HG03103 (cell line): ENCODE results near the gene LAMC3.

Source experiments
- ATAC-seq: cut with Tn5 transposase; IDR thresholded peaks from one replicate; pipeline ENCODE4 v1.9.1; 2021; ENCODE audit warnings: low read depth; ENCODE audit not compliant: unreplicated experiment

The LAMC3 gene

DNA sequence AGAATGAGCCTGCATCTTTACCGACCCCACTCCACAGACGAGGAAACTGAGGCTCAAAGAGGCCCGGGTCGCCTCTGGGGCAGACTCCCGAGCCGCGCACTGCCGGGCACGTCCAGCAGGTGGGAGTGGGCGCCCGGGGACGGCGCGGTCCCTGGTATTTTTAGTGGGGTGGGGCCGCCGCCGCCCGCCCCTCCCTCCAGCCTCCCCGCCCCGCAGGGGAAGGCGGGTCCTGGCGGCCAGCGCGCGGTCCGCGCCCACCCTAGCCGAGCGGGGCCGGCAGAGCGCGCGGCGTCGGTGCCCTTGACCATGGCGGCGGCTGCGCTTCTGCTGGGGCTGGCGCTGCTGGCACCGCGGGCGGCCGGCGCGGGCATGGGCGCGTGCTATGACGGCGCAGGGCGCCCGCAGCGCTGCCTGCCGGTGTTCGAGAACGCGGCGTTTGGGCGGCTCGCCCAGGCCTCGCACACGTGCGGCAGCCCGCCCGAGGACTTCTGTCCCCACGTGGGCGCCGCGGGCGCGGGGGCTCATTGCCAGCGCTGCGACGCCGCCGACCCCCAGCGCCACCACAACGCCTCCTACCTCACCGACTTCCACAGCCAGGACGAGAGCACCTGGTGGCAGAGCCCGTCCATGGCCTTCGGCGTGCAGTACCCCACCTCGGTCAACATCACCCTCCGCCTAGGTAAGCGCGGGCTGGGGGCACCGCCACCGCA, at the start of gene LAMC3:
LAMC3 (plus strand) TSS at position 266 of the 710 bp plus-strand sequence; CDS start at position 307, 41 bp downstream.
- ATAC-seq, result no peak

DNA sequence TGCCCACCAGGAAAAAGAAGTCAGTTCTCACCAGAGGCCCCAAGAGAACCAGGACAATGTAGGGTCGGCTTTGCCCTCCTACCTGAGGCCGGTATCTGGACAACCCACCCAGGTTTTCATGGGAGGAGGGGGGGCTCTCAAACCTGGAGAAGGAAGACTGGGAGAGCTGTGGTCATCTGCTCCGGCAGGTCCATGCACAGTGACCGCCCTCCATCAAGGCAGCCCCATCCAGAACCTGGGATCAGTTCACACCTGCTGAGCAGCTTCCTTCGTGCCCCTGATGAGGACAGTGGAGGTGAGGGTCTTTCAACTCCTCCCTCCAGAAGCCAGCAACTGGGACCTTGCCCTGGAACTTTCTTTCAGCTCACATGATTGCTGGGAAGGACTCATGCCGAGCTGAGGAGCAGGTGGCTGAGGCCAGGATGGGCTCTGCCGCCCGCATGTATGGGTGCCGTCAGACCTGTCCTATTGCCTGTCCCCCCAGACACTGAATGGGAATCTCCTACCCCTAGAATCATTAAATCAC, 49.1 kb upstream of the LAMC3 start:
- no peak for ATAC-seq

DNA sequence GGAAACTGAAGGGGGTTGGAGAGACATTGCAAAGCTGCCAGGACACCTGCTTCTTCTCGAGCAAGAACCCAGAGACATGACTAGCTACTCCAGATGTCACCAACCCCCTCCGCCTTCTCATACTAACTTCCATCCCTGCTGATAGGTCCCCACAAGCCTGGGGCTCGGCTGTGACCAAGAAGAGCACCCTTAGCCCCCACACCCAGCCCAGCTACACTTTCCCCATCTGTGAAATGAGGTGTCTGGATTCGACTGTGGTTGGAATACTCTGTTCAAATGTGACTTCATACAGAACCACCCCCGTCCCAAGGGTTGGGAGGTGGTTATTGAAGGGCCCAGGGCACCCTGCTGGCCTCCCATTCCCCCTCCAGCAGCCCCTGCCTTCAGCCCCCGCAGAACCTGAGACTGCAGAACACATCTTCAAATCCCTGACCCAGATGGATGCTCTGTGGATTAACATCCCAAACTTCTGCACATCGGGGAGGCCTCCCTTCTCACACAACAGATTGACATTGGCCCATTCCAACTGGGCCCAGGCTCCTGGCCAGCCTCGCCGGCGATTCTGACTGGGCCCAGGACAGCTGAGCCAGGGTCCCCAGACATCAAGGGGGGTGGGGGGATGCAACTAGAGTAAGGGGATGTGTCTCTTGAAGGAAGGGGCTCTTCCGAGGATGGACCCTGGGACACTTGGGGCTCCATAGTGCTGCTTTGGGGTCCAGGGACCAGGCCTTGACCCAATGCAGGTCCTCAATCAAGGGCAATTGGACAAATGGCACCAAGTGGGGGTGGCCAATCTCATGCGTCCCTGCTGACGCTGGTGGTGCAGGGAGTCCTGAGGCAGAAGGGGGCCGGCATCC, 48.2 kb upstream of the LAMC3 start:
- ATAC-seq, result no peak

DNA sequence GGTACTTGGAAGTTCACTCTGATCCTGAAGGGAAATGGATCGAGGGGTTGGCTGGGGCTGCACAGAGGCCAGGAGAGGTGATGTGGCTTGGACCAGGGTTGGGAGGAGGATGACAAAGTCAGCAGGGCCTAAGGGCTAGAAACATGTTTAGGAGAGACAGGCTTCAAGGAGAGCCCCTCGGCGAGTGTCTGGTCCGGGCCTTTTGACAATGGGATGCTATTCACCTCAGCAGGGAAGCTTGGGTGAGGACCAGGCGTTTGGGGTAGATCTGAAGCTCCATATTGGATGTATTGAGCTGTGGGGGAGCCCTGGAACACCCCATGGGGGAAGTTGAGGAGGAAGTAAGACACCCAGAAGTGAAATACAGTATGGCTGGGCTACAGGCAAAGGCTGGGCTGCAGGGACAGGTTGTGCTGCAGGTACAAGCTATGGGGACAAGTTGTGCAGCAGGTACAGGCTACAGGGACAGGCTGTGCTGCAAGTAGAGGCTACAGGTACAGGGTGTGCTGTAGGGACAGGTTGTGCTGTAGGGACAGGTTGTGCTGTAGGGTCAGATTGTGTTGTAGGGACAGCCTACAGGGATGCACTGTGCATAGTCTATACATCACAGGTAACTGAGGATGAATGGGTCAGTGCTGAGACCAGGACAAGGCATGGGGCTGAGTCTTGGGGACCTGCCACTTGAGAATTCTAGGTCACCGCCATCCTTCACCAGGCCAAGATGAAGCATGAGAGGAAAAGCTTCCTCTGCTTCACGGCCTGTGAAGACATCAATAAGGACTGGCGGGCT, 47.3 kb upstream of the LAMC3 start:
- ATAC-seq, result no peak

DNA sequence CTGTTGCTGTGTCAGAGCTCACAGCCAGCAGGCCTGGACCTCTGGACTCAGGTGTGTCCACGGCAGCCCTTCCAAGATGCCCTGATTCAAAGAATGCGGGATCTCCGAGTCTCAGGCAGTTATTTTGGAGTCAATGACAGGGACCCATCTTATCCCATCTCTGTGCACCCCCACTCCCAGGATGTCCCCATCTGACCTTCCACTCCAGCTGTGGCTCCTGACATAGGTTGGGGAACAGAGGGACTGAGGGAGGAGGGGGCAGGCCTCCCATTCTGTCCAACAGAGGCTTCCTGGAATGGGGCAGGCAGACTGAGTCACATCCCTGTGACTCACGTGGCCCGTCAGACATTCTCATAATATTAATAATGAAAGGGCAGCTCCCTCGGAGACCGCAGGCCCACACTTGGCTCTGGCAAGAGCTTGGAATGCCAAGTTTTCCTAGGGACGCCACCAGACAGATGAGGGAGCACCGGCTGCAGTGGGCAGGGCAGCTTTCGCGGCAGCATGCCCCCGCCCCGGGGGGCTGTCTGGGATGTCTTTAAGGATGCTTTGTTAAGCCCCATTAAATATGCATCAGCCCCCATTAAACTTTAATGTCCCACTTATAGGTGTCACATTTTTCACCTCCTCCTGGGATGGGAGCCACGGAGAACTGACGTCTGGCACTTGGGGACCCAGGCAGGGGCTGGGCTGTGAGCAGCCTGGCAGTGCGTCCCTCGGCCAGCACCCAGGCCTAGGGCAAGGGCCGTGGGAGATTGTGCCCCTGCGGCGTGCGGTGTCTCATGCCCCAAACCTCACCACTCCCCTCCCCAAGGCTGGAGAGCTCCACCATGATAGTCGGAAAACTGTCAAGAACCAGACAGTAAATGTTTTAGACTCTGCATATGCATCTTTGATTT, 46.3 kb upstream of the LAMC3 start:
- ATAC-seq, result no peak

DNA sequence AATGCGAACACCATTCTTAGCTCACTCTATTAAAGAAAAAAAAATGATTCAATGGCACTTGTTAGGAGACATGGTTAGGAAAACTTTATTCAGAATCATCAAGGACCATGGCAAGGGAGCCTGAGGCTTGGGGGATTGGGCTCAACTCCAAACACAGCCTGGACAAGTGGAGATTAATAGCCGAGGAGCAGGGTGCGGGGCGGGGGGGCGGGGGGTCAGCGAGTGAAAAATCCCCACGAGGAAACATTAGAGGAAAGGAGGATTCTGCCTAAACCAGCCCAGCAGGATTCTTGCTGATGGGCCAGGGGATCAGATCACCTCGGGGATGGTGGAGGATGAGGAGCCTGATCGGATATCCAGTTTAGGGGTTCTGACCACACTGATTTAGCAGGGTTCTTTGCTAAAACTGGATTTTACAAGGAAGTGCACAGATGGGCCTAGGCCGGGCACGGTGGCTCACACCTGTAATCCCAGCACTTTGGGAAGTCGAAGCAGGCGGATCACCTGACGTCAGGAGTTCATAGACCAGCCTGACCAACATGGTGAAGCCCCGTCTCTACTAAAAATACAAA, 45.6 kb upstream of the LAMC3 start:
- ATAC-seq, result no peak

DNA sequence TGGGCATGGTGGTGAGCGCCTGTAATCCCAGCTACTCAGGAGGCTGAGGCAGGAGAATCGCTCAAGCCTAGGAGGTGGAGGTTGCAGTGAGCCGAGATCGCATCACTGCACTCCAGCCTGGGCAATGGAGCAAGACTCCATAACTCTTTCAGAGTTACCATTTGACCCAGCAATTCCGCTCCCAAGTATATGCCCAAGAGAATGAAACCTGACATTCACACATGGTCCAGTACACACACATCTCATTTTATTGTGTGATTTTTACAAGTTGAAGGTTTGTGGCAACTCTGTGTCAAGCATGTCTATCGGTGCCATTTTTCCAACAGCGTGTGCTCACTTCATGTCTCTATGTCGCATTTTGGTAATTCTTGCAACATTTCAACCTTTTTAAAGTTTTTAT, 45.1 kb upstream of the LAMC3 start:
- ATAC-seq, result no peak

DNA sequence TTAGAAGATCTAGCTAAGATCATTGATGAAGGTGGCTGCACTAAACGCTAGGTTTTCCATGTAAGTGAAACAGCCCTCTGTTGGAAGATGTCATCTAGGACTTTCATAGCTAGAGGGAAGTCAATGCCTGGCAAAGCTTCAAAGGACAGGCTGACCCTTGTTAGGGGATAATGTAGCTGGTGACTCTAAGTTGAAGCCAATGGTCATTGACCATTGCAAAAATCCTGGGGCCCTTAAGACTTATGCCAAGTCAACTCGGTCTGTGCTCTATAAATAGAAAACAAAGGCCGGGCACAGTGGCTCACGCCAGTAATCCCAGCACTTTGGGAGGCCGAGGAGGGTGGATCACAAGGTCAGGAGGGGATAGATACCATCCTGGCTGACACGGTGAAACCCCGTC, 43.3 kb upstream of the LAMC3 start:
- no peak for ATAC-seq

DNA sequence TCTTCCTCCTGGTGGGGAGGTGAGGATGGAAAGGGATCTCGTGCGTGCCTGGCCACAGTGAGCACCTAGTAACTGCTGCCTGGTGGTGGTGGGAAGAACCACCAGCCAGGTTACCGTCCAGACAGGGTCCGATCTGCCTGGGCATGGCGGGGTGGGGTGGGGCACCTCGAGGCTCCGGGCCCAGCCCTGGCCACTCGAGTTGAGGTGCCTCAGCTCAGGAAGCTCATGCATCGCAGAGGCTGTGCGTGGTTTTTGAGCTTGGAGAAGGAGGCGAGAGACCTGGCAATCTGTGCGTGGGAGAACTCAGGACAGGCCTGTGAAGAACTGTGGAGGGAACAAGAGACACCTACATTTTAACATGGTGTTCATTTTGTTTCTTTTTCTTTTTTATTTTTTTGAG, 38.9 kb upstream of the LAMC3 start:
- ATAC-seq, result no peak

DNA sequence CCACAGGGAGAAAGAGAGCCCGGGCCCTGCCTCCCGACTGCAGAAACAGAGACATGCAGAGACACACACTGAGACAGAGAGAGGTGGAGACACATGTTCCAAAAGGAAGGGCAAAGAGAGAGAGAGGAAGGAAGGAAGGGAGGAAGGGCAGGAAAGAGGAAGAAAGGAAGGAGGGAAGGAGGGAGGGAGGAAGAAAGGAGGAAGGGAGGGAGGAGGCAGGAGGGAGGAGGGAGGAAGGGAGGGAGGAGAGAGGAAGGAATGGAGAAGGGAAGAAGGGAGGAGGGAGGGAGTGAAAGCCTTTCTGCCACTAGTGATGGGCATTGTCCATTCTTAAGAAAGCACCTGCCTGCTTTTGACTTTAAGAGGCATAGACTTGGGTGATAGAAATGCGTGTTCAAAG, 38.1 kb upstream of the LAMC3 start:
- no peak for ATAC-seq

DNA sequence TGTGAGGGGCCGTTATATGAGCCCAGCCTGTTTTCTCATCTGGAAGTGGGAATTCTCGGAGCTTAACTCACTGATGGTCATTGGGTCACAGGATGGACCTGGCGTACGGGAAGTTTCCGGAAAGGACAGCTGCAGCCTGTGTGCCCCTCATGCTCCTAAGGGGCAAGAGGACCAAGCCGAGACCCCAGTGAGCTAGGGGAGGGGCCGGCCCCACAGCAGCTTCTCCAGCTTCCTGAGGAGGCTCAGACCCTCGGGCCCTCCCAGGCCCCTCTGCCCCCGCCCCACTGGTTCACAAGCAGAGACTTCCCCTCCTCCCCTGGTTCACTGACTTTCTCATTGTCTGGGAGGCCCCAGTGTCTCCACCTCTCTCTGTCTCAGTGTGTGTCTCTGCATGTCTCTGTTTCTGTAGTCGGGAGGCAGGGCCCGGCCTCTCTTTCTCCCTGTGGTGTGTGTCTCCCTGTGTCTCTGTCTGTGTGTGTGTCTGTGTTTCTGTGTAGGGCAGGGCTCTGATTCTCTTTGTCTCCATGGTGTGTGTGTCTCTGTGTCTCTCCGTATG, 37.6 kb upstream of the LAMC3 start:
- no peak for ATAC-seq

DNA sequence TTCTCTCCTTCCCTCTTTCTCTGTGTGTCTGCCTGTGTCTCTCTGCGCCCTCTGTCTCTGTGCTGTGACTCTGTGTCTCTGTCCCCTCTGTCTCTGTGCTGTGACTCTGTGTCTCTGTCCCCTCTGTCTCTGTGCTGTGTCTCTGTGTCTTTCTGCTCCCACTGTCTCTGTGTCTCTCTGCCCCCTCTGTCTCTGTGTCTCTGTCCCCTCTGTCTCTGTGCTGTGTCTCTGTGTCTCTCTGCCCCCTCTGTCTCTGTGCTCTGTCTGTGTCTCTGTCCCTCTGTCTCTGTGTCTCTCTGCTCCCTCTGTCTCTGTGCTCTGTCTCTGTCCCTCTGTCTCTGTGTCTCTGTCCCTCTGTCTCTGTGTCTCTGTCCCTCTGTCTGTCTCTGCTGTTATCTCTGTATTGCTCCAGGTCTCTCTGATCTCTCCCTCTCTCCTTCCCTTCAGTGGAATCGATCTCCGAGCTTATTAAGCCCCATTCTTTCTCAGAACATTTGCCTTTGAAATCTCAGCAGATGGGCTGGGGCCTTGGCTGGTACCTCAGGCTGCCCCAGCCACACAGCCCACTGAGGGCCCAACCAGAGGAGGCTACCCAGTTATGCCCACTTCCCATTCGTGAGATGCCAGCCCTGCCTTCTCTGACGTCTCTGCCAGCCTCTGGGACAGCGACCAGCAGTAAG, 36.6 kb upstream of the LAMC3 start:
- ATAC-seq, result no peak

DNA sequence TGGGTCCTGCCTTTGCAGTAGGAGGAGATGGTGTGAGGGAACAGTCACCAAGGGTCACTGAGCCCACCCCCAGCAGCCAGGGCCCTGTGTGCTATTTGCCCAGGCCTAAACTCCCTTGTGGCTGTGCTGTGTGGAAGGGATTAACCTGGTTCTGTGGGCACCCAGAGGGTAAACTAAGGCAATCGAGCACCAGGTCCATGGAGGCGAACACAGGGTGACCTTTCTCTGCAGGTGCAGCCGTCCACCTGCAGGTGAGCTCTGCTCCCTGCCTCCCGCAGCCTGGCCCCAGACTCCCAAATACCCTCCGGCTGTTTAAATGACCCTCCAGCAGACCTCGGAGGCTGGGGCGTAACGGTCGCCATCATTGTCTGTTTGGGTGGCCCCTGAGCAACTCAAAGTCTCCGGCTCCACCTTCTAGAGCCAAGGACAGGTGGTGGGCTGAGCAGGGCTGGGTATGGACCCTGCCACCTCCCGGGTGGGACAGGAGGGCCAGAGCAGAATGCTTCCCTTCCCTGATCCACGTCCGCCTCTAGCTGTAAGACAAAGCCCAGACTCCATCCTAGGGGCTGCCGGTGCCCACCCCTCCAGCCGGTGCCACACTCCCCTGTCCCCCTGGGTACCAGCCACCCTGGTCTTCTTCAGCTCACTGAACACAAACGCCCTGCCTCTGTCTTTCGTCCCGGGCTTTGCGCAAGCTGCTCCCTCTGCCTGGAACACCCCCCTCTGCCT, 35.9 kb upstream of the LAMC3 start:
- no peak for ATAC-seq

DNA sequence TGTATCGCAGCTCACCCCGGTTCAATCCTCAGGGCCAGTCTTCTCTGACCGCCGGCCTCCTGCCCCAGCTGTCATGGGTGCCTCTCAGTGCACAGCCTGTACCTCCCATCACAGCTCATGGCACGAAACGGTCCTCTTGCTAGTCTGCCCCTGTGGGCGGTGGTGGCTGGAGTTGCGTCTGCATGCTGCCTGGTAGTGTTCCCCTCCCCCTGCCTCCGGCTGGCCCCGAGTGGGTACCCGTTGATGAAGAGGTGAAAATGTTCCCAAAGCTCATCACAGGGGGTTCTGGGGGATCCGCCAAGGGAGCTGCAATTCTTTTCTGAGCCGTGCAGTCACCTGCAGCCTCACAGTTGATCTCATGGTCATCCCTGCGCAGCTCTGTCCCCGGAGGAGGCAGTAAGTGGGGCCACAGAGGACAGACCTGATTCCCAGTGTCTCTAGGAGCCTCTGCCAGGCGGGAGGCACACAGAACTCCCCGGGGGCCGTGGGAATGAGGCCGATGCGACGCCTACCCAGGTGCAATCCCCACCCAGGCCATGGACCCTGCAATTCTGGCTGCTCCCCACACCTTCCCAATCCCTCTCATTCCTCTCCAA, 35.2 kb upstream of the LAMC3 start:
- ATAC-seq, result no peak

DNA sequence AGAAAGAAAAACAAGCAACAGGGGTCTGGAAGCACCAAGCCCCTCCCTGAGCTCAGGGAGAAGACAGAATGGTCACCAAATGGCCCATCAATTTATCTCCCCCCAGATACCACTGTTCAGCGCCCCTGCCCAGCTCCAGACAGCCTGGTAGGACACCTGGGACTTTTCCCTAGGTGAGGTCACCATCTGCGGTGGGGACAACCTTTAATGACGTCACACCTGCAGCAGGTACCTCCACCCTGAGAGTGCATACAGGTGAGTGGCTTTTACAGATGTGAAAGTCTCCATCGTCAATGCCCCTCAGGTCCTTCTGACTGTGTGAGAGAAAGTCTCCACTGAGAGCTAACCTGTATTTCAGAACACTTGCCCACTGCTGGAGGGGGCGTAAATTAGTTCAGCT, 34.3 kb upstream of the LAMC3 start:
- no peak for ATAC-seq

DNA sequence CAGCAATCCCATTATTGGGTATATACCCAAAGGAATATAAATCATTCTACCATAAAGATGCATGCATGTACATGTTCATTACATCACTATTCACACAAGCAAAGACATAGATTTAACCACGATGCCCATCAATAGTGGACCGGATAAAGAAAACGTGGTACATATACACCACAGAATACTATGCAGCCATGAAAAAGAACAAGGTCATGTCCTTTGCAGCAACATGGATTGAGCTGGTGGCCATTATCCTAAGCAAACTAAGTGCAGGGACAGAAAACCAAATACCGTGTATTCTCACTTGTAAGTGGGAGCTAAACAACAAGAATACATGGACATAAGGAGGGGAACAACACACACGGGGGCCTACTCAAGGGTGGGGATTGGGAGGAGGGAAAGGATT, 33.8 kb upstream of the LAMC3 start:
- no peak for ATAC-seq

DNA sequence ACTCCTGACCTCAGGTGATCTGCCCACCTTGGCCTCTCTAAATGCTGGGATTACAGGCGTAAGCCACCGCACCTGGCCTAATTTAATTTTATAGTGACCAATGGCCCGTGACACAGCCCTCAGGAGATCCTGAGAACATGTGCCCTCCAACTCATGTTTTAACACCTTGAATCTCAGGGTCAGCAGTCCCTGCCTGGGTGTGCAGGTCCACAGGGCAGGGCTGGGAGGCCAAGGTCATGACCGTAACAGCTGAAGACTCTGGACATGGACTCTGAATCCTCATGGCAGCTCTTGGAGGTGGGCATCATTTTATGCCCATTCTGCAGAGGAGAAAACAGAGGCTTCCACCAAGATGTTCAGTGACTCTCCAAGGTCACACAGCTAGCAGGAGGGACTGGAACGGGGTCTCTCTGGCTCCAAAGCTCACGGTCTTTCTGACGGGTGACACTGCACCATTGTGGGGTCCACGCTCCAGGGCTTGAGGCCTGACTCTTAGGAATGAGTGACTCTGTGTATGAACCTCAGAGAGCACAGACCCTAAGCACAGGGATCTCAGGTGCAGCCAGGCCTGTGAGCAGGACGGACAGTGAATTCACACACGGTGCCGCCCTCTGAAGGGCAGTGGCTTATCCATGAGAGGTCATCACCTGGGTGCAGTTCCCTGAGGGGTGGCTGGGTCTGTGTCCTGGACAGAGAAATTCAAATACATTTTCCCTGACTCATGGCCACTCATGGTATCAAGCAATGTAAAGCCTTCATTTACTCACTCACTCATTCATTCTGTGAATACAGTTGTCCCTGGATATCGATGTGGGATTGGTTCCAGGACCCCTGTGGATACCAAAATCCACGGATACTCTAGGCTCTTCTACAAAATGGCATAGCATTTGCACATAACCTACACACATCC, 32.8 kb upstream of the LAMC3 start:
- no peak for ATAC-seq
